Muscle of arm (tissue), 12 donors: ENCODE data around the gene DIDO1. TPM values are rescaled to one million over a fixed set of nuclear protein-coding genes. Genes with fewer than 3 reads are reported as not detected.

Experiments used
- DNase-seq: peaks from one replicate; pipeline ENCODE4 v3.0.0-alpha.2; 2013
- polyA plus RNA-seq, 12 donors: library from polyadenylated mRNA; unstranded; fragments of 120-200 nt; gene quantifications; one replicate each; pipeline ENCODE4 v1.2.1, GENCODE V29; 2013; ENCODE audit not compliant: insufficient read length in 12 of 12

DIDO1 gene
- polyA plus RNA-seq, 12 donors = 33.5 to 69.0 (median 37.7) TPM; not detected in 1

DNA sequence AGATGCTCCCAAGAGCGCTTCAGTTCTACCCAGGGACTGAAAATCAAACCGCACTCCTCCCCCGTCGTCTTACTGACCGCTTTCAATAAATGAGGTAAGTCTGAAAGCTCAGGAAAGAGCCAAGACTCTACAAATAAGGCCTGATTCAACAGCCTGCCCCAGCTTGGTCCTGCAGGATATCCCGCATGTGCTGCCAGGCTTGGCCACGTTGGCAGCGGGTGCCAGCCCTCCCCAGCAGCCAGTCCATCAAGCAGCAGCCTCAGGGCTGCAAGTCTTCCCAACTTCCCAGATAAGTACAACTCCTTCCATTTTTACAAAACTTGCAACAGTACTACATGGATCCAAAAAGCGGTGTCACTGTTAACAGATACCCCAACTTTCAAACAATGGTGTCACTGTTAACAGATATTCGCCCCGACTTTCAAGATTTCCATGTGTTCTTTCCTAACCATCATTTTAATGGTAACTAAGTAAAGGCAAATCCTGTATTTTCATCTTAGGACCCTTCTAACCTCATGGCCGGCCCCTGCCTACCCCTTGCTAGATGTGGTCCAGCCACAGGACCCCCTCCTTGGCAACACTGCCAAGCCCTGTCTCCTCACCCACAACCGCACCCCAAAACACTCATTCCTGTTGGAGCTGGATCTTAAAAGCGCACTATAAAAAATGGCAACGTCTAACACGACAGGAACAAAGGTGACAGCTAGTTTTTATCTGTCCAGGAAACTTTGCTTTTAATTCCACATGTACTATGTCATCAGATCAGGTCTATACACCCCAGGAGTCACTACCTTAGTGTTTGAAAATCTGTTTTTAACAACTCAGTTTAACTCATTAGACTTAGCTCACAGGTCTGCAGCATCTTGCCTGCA lies 28.0 kb downstream of the DIDO1 start:
- DNase-seq = no peak

DNA sequence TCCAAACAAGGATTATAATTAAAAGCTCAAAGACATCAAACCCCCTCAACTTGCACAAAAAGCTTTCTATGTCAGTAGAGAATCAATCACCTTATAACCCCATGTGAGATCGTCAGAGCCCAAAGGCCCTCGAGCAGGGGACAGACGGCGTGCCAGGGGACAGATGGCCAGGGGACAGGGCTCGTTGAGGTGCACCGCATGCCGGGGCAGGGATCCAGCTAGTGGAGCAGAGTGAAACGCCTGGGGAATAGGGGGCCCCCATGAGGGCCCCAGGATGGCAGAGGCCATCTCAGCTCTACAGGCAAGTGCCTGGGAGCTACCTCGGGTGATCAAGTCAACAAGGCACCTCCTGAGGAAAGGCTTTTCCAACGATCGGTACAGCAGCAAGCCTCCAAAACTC lies 28.6 kb downstream of the DIDO1 start:
- DNase-seq = no peak

DNA sequence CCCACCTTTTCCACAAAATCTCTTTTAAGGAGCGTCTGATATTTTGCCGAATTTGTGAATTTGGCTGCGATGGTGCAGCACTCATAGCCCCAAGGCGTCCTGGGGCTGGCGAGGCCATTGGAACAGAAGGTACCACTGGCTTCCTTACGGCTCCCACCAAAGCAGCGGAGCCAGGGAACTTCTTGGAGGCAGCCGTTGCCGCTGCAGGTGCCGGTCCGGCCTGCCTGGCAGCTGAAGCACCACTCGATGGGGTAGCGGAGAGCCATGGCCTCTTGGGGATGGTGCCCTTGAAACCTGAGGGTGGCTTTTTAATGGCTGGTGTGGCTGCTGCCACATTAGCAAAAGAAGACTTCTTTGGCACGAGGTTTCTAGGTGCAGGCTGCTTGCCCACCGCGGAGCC lies 29.8 kb downstream of the DIDO1 start:
- DNase-seq = no peak

DNA sequence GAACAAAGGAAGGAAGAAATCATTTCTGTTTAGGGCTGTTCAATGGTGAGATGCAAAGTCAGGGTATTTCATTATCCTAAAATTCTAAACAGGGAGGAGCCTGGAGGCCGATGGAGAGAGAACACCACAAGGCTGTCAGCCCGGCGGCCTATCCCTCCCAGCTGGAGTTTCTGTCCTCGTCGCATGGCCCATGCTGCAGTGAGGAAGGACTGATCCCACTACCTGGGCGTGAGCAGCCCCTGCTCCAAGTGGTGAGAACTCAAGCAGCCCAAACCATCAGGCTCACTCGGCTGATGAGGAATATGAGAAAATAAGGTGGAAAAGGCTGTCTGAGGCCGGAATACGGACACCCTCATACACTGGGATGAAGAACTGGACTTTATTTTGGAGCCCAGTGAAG lies 30.8 kb downstream of the DIDO1 start:
- DNase-seq = no peak

DNA sequence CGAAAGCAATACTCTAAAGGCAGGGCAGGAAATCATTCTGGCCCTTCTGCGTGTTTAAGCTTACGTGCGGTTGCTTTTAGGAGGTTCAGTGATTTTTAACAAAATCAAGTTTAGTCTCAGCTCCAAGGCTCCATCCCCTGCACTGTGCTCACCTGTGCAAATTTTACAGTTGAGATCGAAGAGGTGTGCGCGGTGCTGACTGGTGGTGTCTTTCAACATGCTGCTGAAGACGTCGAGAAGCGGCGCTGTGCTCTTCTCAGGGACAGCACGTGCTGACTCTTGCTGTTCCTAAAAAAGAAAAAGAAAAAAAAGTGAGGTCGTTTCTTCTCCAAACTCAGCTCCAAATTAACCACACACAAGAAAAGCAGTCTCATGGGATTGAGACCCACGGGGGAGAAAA lies 32.0 kb downstream of the DIDO1 start:
- no peak for DNase-seq

DNA sequence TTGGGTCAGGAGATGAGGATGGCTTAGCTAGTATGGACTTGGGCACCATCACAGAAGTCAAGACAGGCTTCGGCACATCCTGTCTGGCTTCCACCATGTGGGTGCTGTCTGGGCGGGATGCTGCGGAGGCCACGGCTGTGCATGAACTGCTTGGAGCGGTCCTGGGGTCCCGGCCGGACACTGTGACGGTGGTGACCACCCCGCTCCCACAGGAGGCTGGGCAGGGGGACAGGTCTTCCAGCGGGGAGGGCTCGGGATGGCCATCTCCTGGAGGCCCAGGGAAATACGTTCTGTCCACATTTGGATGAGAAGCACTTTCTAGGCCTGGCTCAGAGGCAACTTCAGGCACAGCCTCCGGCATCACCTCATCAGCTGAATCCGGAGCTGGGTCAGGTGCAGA lies 32.6 kb downstream of the DIDO1 start:
- no peak for DNase-seq

DNA sequence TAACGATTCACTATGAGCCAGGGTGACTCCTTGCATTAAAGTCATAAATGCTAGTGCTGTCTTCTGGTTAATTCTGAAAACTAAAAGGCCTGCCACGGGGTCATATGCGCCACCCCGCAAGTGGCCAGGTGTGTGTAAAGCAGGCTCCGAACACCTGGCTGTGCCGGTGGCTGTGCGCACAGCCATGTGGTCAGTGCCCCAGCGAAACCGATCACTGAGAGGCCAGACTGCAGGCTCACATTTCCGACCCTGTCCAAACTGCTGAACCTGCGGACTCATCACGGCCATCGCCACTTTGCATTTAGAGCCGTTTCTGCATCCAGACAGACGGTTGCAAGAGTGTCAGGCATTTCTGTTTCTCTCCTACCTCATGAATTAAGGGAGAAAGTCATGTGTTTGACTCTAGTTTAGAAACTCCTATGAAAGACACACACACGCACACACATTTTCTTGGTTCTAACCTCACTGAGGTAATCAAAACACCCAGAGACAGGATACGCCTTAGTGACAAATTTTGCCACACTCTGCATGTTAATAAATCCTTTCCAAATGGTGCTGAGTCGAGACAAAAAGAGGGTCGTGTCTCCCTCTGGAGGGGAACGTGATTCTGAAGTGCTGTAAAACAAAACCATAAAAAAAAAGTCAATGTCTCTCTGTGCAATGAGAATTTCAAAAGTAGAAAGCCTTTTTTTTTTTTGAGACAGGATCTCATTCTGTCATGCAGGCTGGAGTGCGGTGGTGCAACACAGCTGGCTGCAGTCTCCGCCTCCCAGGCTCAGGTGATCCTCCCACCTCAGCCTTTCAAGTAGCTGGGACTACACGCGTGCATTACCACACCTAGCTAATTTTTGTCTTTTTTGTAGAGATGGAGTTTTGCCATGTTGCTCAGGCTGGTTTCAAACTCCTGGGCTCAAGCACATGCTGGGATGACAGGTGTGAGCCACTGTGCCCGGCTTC lies 33.7 kb downstream of the DIDO1 start:
- DNase-seq = no peak

DNA sequence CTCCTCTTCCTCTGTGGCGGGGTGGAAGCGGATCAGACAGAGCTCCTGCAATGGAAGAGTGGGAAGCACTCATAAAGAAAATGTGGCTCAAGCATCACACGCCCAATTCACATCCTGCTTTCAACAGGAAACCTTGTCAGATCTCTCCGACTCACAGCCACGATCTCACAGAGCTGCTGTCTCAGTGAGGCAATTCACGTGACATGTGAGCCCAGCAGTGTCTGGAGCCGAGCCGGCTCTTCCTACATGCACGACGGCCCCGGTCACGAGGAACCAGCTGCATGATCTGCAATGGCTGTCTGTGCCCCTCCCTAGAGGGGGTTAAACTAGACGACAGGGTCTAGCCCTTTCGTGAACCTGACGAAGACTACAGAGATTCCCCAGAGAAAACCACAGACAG lies 35.2 kb downstream of the DIDO1 start:
- no peak for DNase-seq

DNA sequence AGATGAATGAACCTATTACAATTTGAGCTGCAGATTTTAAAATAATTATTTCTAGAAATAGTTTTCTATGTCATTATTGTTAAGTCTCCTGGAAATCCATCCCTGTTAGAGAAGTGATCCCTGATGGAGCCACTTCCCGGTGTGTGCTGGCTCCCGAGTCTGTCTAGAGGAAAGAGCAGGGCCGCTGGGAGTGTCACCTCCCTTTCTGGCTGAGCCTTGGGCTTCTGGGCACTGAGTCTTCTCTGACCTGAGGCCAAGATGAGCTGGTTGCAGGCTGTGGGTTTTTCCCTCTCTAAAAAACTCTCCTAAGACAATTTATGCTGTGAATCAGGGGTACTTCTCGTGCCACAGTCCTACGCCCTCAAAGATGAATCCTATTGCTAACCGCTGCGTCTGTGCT lies 35.9 kb downstream of the DIDO1 start:
- DNase-seq = no peak

DNA sequence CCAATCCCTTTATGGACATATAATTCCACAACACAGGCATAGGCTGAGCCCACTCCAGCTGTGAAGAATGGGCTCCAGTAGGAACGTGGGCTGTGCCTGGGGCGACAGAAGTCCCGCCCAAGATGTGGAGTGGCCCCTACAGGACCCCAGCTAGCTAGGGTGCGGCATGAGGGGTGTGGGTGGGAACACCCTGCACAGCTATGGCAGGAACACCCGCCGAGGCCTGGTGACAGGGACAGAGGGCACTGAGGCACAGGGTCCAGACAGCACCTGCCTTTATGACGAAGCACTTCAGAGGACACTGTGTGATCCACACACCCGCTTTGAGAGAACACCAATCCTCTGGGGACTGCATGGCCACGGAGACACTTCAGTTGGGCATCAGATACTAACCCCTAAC lies 36.4 kb downstream of the DIDO1 start:
- no peak for DNase-seq

DNA sequence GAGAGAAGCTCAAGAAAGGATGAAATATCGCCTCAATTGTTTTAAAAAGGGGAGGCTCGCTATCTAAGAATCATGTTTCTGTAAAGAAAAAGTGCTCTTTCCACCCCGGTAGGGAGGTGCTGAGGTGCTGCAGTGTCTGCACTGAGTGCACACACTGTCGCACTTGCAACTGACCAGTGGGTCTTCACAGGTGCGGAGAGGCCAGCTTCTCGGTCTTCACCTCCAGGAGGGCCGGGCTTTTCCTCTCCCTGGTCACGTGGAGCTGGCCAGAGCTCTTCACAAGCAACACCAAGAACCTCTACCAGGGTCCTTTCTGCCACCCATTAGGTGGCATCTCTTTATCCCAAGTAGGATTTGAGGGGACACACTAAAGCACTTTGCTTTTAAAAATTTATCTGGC lies 36.9 kb downstream of the DIDO1 start:
- DNase-seq = no peak

DNA sequence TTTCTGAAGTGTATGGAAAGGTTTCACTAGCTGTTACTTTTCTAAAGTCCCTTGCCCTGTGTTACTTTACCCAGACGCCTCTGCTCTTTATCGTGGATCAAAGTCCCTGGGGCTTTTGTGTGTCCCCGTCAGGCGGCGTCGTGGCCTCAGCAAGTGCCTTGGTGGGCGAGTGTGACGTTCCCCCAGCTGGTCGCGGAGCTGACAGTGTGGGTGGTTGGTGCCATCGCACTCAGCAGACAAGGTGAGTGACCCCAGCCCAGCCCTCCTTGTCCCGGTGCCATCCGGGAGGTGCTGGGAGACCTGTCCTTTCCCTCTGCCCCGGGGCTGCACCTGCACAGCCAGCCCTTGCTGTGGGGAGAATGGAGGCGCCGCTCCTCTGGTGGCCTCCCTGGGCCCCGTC lies 37.4 kb downstream of the DIDO1 start:
- DNase-seq = no peak

DNA sequence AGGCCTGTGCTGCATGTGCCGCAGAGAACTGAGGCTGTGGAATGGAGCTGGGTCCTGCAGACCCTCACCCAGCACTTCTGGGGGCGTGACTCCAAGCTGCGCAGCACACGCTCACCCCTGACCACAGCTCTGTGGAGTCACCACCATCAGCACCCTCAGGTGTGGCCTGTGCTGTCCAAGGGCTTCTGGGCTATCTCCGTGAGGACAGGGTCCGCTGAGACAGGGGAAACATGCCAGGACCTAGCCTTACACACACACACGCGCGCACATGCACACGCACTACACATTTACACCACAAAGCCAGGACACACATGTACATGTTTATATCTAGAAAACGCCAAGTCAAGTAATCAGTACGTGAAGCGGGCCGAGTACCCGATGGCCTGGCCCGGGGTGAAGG lies 37.9 kb downstream of the DIDO1 start:
- no peak for DNase-seq

DNA sequence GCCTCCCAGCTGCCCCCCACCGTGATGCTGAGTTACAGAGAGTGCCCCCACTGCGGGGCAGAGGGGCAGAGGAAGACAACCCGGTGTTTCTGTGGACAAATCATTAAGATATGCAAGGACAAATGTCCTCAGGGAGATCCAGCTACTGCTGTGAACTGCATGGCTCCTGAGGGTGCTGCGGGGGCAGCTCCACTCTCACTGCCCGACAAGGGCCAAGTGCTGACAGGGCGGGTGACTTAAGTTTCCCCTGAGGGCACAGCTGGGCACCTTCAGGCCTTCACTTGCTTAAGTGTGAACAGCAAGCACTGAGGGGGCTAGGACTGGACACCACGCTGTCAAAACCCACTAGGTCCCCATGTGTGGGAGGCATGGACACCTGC lies 38.5 kb downstream of the DIDO1 start:
- DNase-seq = no peak

DNA sequence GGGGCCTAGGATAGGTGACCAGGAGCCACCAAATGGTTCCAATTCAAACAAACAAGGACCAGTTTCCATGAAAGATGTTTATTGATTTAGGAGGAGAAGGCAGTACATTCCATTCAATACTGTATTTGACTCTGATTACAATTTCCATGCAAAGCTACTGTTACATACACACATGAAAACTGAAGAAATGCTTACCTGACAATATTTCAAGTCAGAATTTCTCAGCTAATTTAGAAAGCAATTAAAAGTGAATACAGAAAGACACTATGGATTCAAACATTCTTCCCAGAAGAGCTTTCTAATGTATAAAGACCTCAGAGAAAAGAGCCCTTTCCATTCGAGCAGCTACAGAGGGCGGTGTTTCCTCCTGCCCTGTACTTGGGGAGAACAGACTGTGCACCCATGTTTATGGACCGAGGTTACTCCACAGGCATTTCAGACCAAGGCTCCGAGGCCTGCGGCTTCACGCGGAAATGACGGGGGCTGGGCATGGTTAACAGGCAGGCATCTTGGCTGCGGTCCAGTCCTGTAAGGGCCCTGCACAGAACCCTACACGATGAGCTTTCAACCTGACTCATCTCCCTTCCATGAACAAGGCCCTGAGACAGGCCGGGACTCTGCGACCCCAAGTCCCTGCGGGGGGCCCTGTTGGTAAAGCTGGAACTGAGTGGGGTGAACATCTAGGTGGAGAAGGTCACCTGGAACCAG lies 39.0 kb downstream of the DIDO1 start:
- no peak for DNase-seq

DNA sequence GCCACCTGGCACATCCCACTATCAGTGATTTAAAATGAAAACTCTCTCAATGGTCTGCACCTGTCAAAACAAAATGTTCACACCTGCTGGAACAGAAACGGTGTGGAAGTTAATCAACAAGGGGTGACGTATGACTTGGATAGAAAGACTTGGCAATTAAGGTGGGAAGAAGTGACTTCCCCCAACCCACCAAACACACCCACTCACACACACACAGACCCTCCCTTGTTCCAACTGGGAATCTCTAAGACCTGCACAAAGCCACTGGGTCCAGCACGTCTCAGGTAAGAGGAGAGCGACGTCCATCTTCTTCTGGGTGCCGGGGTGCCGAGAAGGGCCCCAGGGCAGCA lies 39.6 kb downstream of the DIDO1 start:
- DNase-seq = no peak

DNA sequence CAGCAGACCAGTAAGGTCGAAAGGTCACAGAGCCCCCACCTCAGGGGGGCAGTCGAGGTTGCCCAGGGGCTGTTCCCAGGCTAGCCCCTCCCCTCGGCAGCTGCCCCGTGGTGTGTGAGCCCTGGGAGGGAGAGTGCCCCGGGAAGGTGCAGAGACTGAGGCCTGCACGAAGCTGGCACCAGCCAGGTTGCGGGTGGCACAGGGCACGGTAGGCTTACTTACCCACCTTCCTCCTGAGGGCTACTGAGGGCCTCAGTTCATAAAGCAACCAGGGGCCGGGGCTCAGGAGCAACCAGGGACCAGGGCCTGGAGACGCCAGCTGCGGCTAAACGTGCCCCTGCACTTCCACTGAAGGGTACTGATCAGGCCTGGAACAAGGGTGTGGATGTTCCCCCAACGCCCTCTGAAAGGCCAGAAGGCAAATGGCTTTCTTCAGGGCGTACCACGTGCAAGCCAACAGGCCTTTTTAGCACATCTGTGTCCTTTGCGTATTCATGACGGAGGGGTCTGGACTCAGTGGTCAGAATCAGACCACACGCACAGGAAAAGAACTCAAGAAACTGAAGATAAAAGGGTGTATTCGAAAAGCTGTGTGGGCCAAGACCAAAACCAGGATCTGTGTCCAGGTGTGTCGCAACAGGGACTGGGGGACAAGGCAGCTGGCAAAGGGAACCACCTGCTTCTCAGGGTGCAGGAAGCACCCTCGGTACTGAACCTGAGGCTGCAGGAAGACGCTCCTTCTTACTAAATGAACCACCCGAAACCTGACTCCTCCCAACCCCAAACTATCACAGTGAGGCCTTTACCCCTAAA lies 40.2 kb downstream of the DIDO1 start:
- DNase-seq = no peak

DNA sequence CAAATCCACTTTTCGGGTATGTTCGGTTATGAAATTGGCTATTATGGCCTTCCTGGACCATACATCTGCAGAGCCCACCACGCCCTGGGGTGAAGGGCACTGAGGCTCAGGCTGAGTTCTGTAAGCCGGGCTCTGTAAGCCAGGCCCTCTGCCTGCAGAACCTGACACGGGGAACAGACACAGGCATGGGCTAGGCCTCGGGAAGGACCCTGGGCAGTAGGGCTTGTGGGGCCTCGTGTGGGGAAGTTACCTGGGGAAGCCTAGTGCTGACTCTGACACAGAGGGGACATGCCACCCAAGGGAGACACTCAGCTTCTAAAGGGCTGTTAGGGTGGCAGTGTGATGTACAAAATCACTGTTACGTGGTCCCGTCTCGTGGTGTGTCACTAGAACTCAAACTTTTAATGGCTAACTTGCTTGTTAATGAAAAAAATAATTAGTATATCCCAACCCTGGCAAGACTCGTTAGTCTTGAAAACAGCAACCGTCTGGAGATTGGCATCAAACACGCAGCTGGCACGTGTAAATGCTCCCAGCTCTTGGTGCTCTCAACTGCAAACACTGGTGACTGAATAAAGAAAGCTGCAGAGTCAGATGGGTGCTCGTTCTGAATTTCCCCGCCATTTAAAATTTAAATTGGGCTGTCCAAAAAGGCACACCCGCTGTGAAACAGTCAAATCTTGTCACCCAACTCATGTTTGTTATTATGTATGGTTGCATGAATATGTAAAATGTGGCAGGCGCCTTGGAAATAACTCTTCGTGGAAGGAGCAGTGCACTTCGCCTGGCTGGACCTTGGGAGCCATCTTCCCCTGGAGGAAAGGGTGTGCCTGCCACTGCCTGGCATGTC lies 41.0 kb downstream of the DIDO1 start:
- DNase-seq = no peak

DNA sequence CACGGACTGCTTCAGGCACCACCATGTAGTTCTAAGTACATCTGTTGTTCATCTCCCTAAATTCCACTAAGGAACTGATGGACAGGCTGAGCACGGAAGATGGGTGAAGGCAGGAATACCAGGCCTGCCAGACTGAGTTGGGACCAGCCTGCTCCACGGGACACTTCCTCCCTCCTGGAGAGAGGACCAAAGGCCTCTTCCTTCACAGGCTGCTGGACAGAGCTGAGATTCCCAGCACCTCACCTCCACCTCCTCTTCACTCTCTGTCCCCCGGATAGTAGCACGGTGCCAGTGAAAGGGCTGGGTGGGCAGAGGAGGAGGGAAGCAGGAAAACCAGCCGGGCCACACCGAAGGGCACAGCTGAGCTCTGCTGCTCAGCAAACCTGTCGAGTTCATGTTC lies 41.7 kb downstream of the DIDO1 start:
- no peak for DNase-seq

DNA sequence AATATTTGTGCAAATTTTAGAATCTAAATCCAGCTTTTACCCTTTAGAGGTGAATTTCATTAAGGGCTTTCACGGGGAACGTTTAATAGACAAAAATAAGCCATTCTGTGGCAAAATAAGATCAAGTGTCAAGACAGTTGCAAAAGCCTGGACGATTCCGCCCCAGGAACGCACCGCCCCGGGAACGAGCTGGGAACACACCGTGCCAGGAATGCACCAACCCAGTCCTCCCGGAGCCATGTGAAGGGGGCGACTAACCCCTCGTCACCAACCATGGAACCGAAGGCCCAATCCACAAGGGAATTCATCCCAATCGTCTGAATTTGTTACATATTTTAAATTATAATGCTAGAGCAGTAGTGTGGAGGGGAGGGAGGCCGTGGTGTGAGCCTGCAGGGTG lies 43.9 kb downstream of the DIDO1 start:
- DNase-seq = no peak
